NCI-H2029 treated with DMSO at 0.1 percent for 48 hours (cell line): ENCODE results near the gene TMEM35B.
"Not testable (repeated sequence)": the region's sequence is repeated elsewhere in the genome, so short reads cannot be mapped to it uniquely, and the experiment has no call there.

Experiments used
- DNase-seq: peaks from one replicate; lab custom pipeline; 2025; lab: John Stamatoyannopoulos, UW

Gene TMEM35B

DNA sequence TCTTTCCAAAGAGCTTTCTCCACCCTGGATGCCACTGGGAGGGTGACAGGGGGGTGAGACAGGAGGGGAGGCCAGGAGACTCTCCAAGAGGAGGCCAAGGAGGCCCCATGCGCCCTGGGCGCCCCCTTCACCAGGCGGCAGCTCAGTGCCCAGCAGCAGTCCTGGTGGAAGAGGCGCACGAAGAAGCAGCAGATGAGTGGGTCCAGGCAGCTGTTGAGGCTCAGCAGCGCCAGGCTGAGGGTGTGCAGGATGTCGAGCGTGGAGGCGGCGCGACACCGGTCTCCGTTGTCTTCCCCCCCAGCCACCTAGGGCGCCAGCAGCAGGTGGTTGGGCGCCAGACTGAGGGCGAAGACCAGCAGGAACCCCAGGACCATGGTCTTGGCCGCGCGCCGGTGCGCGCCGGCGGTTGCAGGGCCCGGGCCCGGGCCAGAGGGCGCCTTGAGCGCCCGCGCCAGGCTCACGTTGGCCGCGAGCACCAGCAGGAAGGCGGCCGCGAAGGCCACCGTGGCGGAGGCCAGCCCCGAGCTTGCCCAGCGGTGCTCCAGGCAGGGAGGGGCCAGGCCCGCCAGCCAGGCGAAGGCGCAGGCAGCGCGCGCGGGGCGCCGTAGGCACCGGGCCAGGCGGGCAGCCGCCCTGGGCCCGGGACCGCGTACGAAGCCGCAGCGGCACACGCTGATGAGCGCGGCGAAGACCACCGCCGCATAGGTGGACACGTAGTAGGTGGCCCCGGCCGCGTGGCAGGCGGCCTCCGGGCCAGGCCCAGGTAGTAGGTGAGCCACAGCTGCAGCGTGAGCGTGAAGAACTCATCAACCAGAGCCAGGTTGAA lies 8.6 kb downstream of the TMEM35B start:
- DNase-seq = no peak

DNA sequence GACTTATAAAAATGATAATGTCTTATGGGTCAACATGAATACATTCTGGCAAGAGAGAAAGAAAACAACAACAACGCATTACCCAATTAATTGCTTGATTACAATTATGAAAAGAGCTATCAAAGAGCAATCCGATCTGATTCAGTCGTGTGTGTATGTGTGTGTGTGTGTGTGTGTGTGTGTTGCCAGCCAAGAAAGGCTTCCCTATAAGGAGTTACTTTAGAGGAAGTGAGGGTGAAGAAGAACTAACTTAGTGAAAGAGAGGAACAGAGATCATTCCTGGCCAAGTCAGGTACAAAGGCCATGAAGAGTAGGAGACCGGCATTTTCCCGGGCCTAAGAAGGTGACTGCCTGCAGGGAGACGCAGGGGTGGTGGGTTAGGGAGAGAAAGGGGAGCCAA lies 9.4 kb downstream of the TMEM35B start:
- DNase-seq = no peak

DNA sequence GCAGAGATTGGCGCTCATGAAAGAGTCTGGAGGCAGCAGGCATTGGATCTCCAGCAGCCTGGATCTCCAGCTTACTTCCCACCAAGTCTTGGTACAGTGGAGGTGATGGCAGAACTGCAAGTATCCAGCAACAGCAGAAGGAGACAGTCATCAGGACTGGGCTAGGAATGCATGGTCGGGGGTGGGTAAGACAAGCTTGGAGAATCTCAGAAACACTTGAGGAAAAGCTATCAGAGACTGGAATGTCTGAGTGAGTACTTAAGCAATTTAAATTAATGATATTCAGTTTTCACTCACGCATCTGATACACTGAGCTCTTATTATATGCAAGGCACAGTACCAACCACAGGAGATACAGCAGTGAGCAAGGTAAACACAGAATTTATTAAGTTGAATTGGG lies 9.8 kb downstream of the TMEM35B start:
- DNase-seq = no peak

DNA sequence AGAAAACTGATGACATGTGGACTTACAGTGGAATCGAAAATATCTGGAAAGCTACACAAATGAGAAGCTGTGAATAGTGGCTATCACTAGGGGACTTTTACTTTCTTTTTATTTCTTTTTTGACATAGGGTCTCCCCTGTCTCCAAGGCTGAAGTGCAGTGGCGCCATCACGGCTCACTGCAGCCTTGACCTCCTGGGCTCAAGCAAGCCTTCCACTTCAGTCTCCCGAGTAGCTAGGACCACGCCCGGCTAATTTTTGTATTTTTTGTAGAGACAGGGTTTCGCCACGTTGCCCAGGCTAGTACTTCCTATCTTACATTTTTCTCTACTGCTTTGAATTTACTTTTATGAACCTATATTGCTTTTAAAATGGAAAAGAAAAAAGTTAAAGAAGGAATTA lies 10.5 kb downstream of the TMEM35B start:
- DNase-seq = no peak

DNA sequence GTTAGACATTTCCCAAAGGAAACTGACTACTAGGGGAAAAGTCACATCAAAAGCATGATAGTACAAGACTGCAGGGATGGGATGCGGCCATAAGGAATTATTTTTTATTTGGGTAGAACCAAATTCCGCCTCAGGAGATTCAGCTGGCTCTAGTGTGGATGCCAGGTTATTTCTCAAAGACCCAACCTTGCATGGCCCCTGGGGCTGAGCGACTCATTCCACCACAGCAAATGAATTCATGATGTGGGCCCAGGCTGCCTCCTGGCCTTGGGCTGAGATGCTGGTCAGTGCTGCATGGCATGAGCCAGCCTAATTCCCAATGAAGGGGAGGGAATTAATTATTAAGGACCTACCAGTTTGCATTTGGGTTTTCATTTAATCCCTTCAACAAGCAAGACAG lies 11.8 kb downstream of the TMEM35B start:
- no peak for DNase-seq

DNA sequence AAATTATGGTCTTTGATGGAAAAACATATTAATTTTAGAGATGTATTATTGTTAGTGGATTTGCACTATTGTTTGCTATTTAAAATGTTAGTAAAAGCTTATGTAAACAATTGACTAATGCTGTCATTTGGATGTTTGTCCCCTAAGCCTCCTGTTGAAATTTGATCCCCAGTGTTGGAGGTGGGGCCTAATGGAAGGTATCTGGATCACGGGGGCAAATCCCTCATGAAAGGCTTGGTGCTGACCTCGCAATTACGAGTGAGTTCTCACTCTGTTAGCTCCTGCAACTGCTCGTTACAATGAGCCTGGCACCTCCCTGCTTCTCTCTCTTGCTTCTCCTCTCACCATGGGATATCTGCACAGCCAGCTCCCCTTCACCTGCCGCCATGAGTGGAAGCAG lies 14.3 kb downstream of the TMEM35B start:
- no peak for DNase-seq

DNA sequence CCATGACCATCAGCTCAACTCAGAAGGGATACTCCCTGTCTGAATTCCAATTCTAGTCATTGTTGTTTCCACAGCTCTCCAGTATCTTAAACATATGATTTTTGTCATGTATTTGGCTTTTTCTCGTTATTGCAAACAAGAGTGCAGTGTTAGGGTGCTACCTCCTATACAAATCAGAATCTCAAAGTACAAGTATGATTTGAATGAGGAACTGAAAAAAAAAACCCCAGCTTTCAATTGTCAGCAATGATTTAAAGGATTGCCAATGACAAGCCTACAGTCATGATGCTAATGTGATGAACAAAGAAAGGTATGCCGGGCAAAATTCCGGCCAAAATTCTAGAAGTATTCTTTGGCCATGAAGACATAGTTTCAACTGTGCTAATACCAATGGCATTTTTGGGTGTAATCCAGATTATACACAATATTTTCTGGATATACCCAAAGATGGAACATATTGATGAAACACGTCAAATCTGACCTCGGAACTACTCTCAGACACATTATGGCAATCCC lies 14.9 kb downstream of the TMEM35B start:
- DNase-seq = no peak

DNA sequence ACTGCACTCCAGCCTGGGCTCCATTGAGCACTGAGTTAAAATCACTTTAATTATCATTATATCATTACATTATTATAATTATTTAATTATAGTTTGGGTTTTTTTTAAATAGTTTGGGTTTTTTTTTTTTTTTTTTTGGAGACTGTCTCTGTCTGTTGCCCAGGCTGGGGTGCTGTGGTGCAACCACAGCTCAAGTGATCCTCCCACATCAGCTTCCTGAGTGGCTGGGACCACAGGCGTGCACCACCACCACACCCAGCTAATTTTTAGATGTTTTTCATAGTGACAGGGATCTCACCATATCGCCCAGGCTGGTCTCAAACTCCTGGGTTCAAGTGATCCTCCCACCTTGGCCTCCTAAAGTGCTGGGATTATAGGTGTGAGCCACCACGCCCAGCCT lies 16.9 kb downstream of the TMEM35B start:
- not testable (repeated sequence) for DNase-seq

- not testable (repeated sequence) for DNase-seq
Observed at GRCh38 chr1:34967672-34968071, 17.5 kb downstream of the TMEM35B start.

- DNase-seq = no peak
Observed at GRCh38 chr1:34965597-34965996, 19.6 kb downstream of the TMEM35B start.

DNA sequence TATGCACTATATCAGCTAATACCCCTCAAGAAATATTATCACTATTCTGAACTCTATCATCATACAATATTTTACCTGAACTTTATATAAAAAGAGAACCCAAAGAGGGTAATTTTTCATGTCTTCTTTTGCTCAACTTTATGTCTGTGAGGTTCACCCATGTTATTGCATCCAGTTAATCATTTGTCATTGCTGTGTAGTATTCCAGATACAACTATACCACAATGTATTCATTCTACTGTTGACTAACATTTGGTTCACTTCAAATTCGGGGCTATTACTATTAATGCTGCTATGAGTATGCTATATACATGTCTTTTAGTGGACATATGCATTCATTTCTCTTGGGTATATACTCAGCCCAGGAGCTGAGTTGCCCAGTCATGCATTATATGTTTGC lies 34.7 kb downstream of the TMEM35B start:
- DNase-seq = no peak

DNA sequence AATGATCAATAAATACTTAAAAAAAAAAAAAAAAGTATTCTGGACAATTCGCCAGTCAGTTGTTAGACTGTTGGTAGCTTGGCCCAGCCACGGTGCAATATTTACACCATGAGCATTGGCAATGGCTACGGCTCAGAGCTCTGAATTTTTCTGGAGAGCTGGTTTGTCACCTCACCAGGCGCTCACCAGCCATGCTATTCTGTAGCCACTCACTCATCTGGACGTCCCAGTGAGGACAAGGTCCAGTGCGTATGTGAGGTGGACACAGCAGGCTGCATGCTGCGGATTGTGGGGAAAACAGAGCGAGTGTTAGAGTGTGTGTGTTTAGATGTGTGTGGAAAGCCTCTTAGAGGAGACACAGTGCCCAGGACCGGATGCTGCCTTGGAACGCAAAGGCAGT lies 36.4 kb downstream of the TMEM35B start:
- not testable (repeated sequence) for DNase-seq

DNA sequence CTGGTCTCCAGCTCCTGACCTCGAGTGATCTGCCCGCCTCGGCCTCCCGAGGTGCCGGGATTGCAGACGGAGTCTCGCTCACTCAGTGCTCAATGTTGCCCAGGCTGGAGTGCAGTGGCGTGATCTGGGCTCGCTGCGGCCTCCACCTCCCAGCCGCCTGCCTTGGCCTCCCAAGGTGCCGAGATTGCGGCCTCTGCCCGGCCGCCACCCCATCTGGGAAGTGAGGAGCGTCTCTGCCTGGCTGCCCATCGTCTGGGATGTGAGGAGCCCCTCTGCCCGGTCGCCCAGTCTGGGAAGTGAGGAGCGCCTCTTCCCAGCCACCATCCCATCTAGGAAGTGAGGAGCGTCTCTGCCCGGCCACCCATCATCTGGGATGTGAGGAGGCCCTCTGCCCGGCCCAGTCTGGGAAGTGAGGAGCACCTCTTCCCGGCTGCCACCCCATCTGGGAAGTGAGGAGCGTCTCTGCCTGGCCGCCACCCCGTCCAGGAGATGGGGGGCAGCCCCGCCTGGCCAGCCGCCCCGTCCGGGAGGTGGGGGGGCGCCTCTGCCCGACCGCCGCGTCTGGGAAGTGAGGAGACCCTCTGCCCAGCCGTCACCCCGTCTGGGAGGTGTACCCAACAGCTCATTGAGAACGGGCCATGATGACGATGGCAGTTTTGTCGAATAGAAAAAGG lies 37.4 kb downstream of the TMEM35B start:
- DNase-seq = not testable (repeated sequence)

- DNase-seq = no peak
Observed at GRCh38 chr1:34946211-34946610, 38.9 kb downstream of the TMEM35B start.

- DNase-seq = not testable (repeated sequence)
Observed at GRCh38 chr1:34941798-34942197, 43.3 kb downstream of the TMEM35B start.
